HCT116 (cell line): Measurements from ENCODE around the gene UNC93B1. TPM values are rescaled to one million over a fixed set of nuclear protein-coding genes. Genes with fewer than 3 reads are reported as not detected.
"Not testable (repeated sequence)": the region's sequence is repeated elsewhere in the genome, so short reads cannot be mapped to it uniquely, and the experiment has no call there.

Experiments used
- ATAC-seq: fragments of 200-7000 bp; cut with Tn5 transposase; 2 replicates; pipeline ENCODE4 v1.9.1; 2020; ENCODE audit warnings: mild to moderate bottlenecking, moderate library complexity
- BruUV-seq: library from RNA; stranded (reverse); fragments of 400-500 nt; replicated peaks from 2 replicates; lab custom pipeline; 2021; lab: Mats Ljungman, UMichigan
- CTCF ChIA-PET: fragments of 300-600 bp; sonication (Branson Sonifier 250); formaldehyde crosslinking; loops from one replicate; lab custom pipeline; 2021; ENCODE audit warnings: antibody characterized with exemption; lab: Charles Lee
- POLR2A ChIA-PET: fragments of 300-600, 350-600 bp; sonication (Branson Sonifier 250); formaldehyde crosslinking; loops from one replicate; lab custom pipeline; 2021; ENCODE audit warnings: antibody characterized with exemption; lab: Charles Lee
- RAD21 ChIA-PET, 2 experiments: fragments of 300-600 bp; sonication (Branson Sonifier 250); formaldehyde crosslinking; loops; one replicate each; lab custom pipeline; 2023; ENCODE audit warnings: low total read pairs in 2 of 2; ENCODE audit not compliant: uncharacterized antibody in 2 of 2, unreplicated experiment in 2 of 2, low non-redundant PET in 1 of 2; lab: Charles Lee
- DNase-seq: peaks from one replicate; pipeline ENCODE4 v3.0.0-alpha.2; 2010; ENCODE audit warnings: low read depth, low spot score
- H2AFZ ChIP-seq: fragments of 200-600 bp; shearing (Covaris generic), sonication (generic); 2 replicates; pipeline ENCODE4 v1.6.1; 2017; ENCODE audit warnings: low read depth, mixed run types, mixed read lengths, antibody characterized with exemption, low read length; ENCODE audit not compliant: poor library complexity, severe bottlenecking
- H3K27ac ChIP-seq: 2 replicates; pipeline ENCODE4 v1.5.1; 2012; ENCODE audit warnings: low read depth, low read length
- H3K27me3 ChIP-seq: fragments of 200-600 bp; sonication (generic); 2 replicates; pipeline ENCODE4 v1.6.1; 2016; ENCODE audit warnings: mixed run types, low read length, mixed read lengths; ENCODE audit not compliant: insufficient read depth
- H3K36me3 ChIP-seq, 2 experiments: fragments of 200-500 bp in 1 of 2; fragments of 200-600 bp in 1 of 2; sonication (Bioruptor generic) in 1 of 2; sonication (generic) in 1 of 2; 2 replicates each; pipeline versions ENCODE4 v1.5.1 to v1.6.1; 2014 to 2016; ENCODE audit warnings: low read length in 2 of 2, inconsistent platforms in 1 of 2, mixed read lengths in 1 of 2, mixed run types in 1 of 2; ENCODE audit not compliant: insufficient read depth in 2 of 2, control insufficient read depth in 1 of 2
- H3K4me1 ChIP-seq, 2 experiments: fragments of 200-600 bp in 1 of 2; sonication (generic) in 1 of 2; 2 replicates each; pipeline versions ENCODE4 v1.5.1 to v1.6.1; 2012 to 2017; ENCODE audit warnings: low read length in 2 of 2, inconsistent platforms in 1 of 2, mild to moderate bottlenecking in 1 of 2, mixed read lengths in 1 of 2, mixed run types in 1 of 2, moderate library complexity in 1 of 2; ENCODE audit not compliant: insufficient read depth in 2 of 2, control insufficient read depth in 1 of 2
- H3K4me2 ChIP-seq: fragments of 200-600 bp; sonication (generic); 2 replicates; pipeline ENCODE4 v1.6.1; 2017; ENCODE audit warnings: mixed run types, low read length, mixed read lengths
- H3K4me3 ChIP-seq, 2 experiments: fragments of 200-600 bp in 1 of 2; sonication (generic) in 1 of 2; replicated peaks in 1 of 2; 2 replicates each; pipeline ENCODE4 v1.5.1; 2011 to 2016; ENCODE audit warnings: low read length in 2 of 2, control low read depth in 1 of 2, low read depth in 1 of 2, mild to moderate bottlenecking in 1 of 2, mixed read lengths in 1 of 2, mixed run types in 1 of 2
- H3K79me2 ChIP-seq: fragments of 200-600 bp; sonication (generic); 2 replicates; pipeline ENCODE4 v1.6.1; 2017; ENCODE audit warnings: mild to moderate bottlenecking, mixed run types, low read length, moderate library complexity, mixed read lengths; ENCODE audit not compliant: insufficient read depth
- H3K9ac ChIP-seq: fragments of 200-600 bp; sonication (generic); 2 replicates; pipeline ENCODE4 v1.6.1; 2016; ENCODE audit warnings: low read length, mixed read lengths
- H3K9me2 ChIP-seq: fragments of 200-600 bp; sonication (generic), shearing (Covaris generic); 2 replicates; pipeline ENCODE4 v1.6.1; 2017; ENCODE audit warnings: mixed run types, mild to moderate bottlenecking, moderate library complexity; ENCODE audit not compliant: insufficient read depth
- H3K9me3 ChIP-seq, 2 experiments: fragments of 200-500 bp in 1 of 2; fragments of 200-600 bp in 1 of 2; sonication (Bioruptor generic) in 1 of 2; sonication (generic) in 1 of 2; 2 replicates each; pipeline ENCODE4 v1.6.1; 2014 to 2017; ENCODE audit warnings: low read length in 2 of 2, mixed read lengths in 2 of 2, inconsistent platforms in 1 of 2, low read depth in 1 of 2, mild to moderate bottlenecking in 1 of 2, mixed run types in 1 of 2, moderate library complexity in 1 of 2; ENCODE audit not compliant: control insufficient read depth in 1 of 2, insufficient read depth in 1 of 2
- H4K20me1 ChIP-seq: fragments of 200-600 bp; sonication (generic), shearing (Covaris generic); 2 replicates; pipeline ENCODE4 v1.6.1; 2017; ENCODE audit warnings: mixed run types, mild to moderate bottlenecking, moderate library complexity; ENCODE audit not compliant: insufficient read depth
- POLR2AphosphoS5 ChIP-seq: IDR thresholded peaks from 2 replicates; pipeline ENCODE4 v1.6.1; 2011; ENCODE audit warnings: mild to moderate bottlenecking, low read depth, low read length, moderate library complexity
- RAD21 ChIP-seq: IDR thresholded peaks from 2 replicates; pipeline ENCODE4 v1.6.1; 2012; ENCODE audit warnings: low read depth, mild to moderate bottlenecking
- YY1 ChIP-seq: IDR thresholded peaks from 2 replicates; pipeline ENCODE4 v1.6.1; 2011; ENCODE audit warnings: low read length, low read depth, moderate library complexity, mild to moderate bottlenecking; ENCODE audit not compliant: insufficient replicate concordance; ENCODE audit errors: extremely low read depth
- ZFX ChIP-seq: fragments of 450-650 bp; IDR thresholded peaks from 2 replicates; pipeline ENCODE4 v1.6.1; 2017
- intact Hi-C: fragments of 100-400 bp; cut with micrococcal nuclease; formaldehyde crosslinking; loops from 2 replicates; pipeline ENCODE4 v1.10.0; 2022
- total RNA-seq: library from RNA; stranded (reverse); gene quantifications from one replicate; pipeline ENCODE4 v1.2.1, GENCODE V29; 2021; ENCODE audit not compliant: unreplicated experiment
- TF ChIP-seq, protein P1 (sequence below), 3 experiments: fragments of 200-600 bp in 1 of 3; sonication (generic) in 1 of 3; IDR thresholded peaks in 2 of 3; conservative IDR thresholded peaks in 1 of 3; 2 replicates each; pipeline ENCODE4 v1.5.1; 2012 to 2017; ENCODE audit warnings: low read depth in 2 of 3, low read length in 2 of 3, antibody characterized with exemption in 1 of 3, borderline replicate concordance in 1 of 3, control low read depth in 1 of 3, mild to moderate bottlenecking in 1 of 3, mixed read lengths in 1 of 3, mixed run types in 1 of 3, moderate library complexity in 1 of 3; ENCODE audit not compliant: insufficient read depth in 1 of 3
- TF ChIP-seq, protein P2 (sequence below): IDR thresholded peaks from 2 replicates; pipeline ENCODE4 v1.6.1; 2012

Gene UNC93B1
- total RNA-seq, 1 experiment from 2014 or later = 72.9 TPM

DNA sequence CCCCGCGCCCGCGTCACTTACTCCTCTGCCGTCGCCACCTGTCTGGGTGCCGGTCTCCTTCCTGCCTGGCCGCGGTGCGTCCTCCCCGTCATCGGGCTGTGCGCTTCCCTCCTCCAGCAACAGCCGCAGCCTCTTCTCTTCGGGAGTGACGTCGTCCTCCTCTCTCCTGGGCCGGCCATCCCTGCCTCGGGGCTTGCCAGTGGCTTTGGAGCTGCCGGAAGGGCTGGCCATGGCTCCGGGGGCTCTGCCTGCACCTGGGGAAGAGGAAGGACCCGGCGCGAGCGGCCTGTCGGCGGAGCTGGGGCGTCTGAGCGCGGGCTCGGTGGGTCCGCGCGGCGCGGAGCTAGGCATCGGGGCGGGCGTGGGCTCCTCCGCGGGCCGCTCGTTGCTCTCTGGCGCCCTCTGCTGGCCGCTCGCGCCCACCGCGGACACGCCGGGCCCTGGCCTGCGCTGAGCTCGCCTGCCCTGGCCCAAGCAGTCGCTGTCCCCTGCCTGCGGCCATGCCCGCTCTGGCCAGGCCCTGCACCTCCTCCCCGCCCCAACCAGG is 48.4 kb downstream of the UNC93B1 start:
- ChIA-PET CTCF (interaction anchor here (0.6 to 1.7 kb wide), 11 partner anchors 8 to 541 kb away, joined by 3 to 10 read pairs (median 3); no protein-coding TSS in a partner anchor), POLR2A (interaction anchor here (0.8 kb wide), 1 partner anchor 9 kb away, joined by 3 read pairs; no protein-coding TSS in a partner anchor)
- Histone ChIP-seq H3K9ac (peak overlapping the region; percentile 49), H2AFZ (peak overlapping the region; percentile 61), H3K4me3 (peak overlapping the region; percentile 39 to 57), H3K4me2 (peak overlapping the region; percentile 82)
- BruUV-seq, RAD21 ChIA-PET, H3K27me3 ChIP-seq, H3K4me1 ChIP-seq, H3K36me3 ChIP-seq, H4K20me1 ChIP-seq, H3K9me3 ChIP-seq, H3K79me2 ChIP-seq, H3K27ac ChIP-seq, H3K9me2 ChIP-seq, intact Hi-C loops: not testable (repeated sequence)
- 0 out of 2 replicates have a peak, but pooled peaks have one; percentile 41 for TF ChIP-seq RAD21
- 0 out of 2 replicates have a peak, but pooled peaks have one; percentile 9 for TF ChIP-seq ZFX
- peak; percentile 49 for TF ChIP-seq YY1
- peak; percentile 34; the same call in 1 of the 2 replicates for TF ChIP-seq POLR2AphosphoS5
- TF ChIP-seq, protein P1, sequence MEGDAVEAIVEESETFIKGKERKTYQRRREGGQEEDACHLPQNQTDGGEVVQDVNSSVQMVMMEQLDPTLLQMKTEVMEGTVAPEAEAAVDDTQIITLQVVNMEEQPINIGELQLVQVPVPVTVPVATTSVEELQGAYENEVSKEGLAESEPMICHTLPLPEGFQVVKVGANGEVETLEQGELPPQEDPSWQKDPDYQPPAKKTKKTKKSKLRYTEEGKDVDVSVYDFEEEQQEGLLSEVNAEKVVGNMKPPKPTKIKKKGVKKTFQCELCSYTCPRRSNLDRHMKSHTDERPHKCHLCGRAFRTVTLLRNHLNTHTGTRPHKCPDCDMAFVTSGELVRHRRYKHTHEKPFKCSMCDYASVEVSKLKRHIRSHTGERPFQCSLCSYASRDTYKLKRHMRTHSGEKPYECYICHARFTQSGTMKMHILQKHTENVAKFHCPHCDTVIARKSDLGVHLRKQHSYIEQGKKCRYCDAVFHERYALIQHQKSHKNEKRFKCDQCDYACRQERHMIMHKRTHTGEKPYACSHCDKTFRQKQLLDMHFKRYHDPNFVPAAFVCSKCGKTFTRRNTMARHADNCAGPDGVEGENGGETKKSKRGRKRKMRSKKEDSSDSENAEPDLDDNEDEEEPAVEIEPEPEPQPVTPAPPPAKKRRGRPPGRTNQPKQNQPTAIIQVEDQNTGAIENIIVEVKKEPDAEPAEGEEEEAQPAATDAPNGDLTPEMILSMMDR (IDR thresholded peaks at IDR 0.05 in 2 of 3, conservative IDR thresholded peaks at IDR 0.05 in 1 of 3; ENCODE audit: borderline replicate concordance in 1 of 3, insufficient read depth in 1 of 3, low read depth in 2 of 3, low read length in 2 of 3) = peak in 2 of 3 experiments; percentile 58 to 67; a peak in 4 of 6 replicates
- TF ChIP-seq, protein P2, sequence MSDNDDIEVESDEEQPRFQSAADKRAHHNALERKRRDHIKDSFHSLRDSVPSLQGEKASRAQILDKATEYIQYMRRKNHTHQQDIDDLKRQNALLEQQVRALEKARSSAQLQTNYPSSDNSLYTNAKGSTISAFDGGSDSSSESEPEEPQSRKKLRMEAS = 0 out of 2 replicates have a peak, but pooled peaks have one; percentile 9
- ATAC-seq (peak; percentile 100), DNase-seq (peak; percentile 15)

DNA sequence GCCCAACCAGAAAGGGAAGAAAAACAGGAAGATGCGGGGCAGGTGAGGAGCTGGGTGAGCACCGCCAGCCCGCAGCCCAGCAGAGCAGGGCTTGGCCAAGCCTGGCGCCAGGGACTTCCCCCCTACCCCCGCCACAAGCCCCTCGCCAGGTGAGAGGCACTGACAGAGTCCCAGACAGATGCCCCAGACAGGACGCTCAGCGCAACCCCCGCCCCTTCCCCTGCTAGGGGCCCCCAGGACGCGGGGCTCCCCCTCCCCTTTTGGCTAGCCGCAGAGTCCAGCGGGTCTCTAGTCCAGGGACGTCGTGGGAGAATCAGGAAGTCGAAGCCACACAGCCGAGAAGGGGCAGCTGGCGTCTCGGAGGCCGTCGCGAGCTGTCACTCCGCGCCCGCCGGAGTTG is 48.9 kb downstream of the UNC93B1 start:
- intact Hi-C loops, H3K9me2 ChIP-seq, H3K4me1 ChIP-seq, H3K27ac ChIP-seq, H3K79me2 ChIP-seq, H2AFZ ChIP-seq, H3K36me3 ChIP-seq, ATAC-seq, BruUV-seq, RAD21 ChIA-PET, H4K20me1 ChIP-seq, H3K9me3 ChIP-seq, H3K27me3 ChIP-seq, DNase-seq: not testable (repeated sequence)
- ChIA-PET POLR2A (interaction anchor here (0.6 kb wide), 1 partner anchor 1765 kb away, joined by 4 read pairs; no protein-coding TSS in a partner anchor), CTCF (interaction anchor here (0.6 to 1.7 kb wide), 9 partner anchors 8 to 524 kb away, joined by 3 to 10 read pairs (median 3); no protein-coding TSS in a partner anchor)
- peak overlapping the region; percentile 82 for H3K4me2 ChIP-seq
- H3K4me3 ChIP-seq = peak overlapping the region in 1 of 2 experiments; percentile 57; a peak in 1 of 4 replicates
- peak overlapping the region; percentile 49; the same call in 1 of the 2 replicates for H3K9ac ChIP-seq

DNA sequence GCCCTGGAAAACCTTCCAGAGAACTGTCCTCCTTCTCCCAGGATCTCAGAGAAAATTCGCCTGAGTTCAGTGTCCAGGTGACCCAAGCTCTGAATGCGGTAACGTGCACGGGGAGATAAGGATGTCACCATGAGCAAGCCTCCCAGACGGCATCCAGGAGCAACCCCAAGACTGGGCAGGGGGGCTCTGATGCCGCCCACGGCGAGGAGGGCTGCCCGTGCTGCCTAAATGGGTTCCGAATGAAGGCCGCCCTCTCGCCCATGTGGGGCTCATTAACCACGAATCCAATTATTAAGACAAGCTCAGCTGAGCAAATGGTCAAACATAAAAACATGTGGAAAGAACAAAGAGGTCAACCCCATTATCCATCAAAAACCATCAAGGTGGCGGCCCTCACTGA is 49.6 kb downstream of the UNC93B1 start:
- H3K27me3 ChIP-seq, ATAC-seq, H2AFZ ChIP-seq, H3K4me1 ChIP-seq, H4K20me1 ChIP-seq, H3K79me2 ChIP-seq, H3K9me3 ChIP-seq, H3K27ac ChIP-seq, H3K36me3 ChIP-seq, RAD21 ChIA-PET, H3K9ac ChIP-seq, H3K4me2 ChIP-seq, BruUV-seq, intact Hi-C loops, CTCF ChIA-PET, H3K9me2 ChIP-seq, H3K4me3 ChIP-seq, DNase-seq: not testable (repeated sequence)
- POLR2A ChIA-PET = interaction anchor here (0.6 kb wide), 1 partner anchor 1766 kb away, joined by 4 read pairs; no protein-coding TSS in a partner anchor
